Stomach (tissue), 4 donors: ENCODE measurements around the gene ODF2.

ENCODE experiments used
- EP300 ChIP-seq: sonication (generic); formaldehyde crosslinking; IDR thresholded peaks from one replicate; pipeline ENCODE4 v1.6.1; 2017; ENCODE audit warnings: antibody characterized with exemption
- POLR2A ChIP-seq, 4 donors: fragments of 450-650 bp; IDR thresholded peaks; one replicate each; pipeline ENCODE4 v1.6.1; 2016; ENCODE audit warnings: antibody characterized with exemption in 4 of 4, control low read depth in 2 of 4, mild to moderate bottlenecking in 1 of 4, moderate library complexity in 1 of 4
- POLR2AphosphoS5 ChIP-seq, 3 donors: sonication (generic); formaldehyde crosslinking; IDR thresholded peaks; one replicate each; pipeline ENCODE4 v1.6.1; 2016; ENCODE audit warnings: antibody characterized with exemption in 3 of 3
- TF ChIP-seq, protein P1 (sequence below), 7 experiments: fragments of 450-650 bp in 4 of 7; fragments of 200-600 bp in 3 of 7; sonication (generic) in 3 of 7; IDR thresholded peaks; one replicate each; pipeline ENCODE4 v1.5.1; 2016 to 2019; ENCODE audit warnings: antibody characterized with exemption in 7 of 7, control low read depth in 2 of 7, mild to moderate bottlenecking in 1 of 7

DNA sequence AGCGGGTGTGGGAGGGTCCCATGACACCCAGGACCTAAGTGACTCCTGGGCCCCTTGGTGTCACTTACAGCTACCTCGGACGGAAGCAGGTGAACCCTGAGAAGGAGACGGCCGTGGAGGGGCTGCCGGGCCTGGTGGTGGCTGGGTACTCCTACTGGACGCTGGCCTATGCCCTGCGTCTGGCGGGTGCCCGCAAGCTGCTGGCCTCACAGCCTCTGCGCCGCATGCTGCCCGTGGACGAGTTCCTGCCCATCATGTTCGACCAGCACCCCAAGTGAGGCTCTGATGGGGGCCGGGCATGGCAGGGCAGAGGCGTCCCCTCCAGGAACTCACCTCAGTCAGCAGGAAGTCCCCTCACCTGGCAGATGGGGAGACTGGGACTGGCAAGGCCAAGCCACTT is 21.5 kb upstream of the ODF2 start:
- TF ChIP-seq, protein P1, sequence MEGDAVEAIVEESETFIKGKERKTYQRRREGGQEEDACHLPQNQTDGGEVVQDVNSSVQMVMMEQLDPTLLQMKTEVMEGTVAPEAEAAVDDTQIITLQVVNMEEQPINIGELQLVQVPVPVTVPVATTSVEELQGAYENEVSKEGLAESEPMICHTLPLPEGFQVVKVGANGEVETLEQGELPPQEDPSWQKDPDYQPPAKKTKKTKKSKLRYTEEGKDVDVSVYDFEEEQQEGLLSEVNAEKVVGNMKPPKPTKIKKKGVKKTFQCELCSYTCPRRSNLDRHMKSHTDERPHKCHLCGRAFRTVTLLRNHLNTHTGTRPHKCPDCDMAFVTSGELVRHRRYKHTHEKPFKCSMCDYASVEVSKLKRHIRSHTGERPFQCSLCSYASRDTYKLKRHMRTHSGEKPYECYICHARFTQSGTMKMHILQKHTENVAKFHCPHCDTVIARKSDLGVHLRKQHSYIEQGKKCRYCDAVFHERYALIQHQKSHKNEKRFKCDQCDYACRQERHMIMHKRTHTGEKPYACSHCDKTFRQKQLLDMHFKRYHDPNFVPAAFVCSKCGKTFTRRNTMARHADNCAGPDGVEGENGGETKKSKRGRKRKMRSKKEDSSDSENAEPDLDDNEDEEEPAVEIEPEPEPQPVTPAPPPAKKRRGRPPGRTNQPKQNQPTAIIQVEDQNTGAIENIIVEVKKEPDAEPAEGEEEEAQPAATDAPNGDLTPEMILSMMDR (IDR thresholded peaks at IDR 0.05): no peak
- TF ChIP-seq POLR2A (IDR thresholded peaks at IDR 0.05): no peak
- TF ChIP-seq POLR2AphosphoS5 (IDR thresholded peaks at IDR 0.05): no peak
- TF ChIP-seq EP300: no peak
